KMS-11 (cell line): ENCODE measurements around the gene PYHIN1.

ENCODE experiments used
- H2AFZ ChIP-seq: fragments of 200-600 bp; sonication (generic); 2 replicates; pipeline ENCODE4 v1.6.1; 2016; ENCODE audit warnings: antibody characterized with exemption, mixed run types, low read depth
- H3K27ac ChIP-seq: fragments of 200-600 bp; sonication (generic); 2 replicates; pipeline ENCODE4 v1.6.1; 2016; ENCODE audit warnings: mild to moderate bottlenecking, mixed run types
- H3K27me3 ChIP-seq: fragments of 200-600 bp; sonication (generic); 2 replicates; pipeline ENCODE4 v1.6.1; 2017; ENCODE audit warnings: mild to moderate bottlenecking, low read depth, mixed run types, moderate library complexity; ENCODE audit not compliant: insufficient read depth
- H3K36me3 ChIP-seq: fragments of 200-600 bp; sonication (generic); 2 replicates; pipeline ENCODE4 v1.6.1; 2017; ENCODE audit warnings: mild to moderate bottlenecking, mixed run types; ENCODE audit not compliant: insufficient read depth
- H3K4me1 ChIP-seq: fragments of 200-600 bp; sonication (generic); 2 replicates; pipeline ENCODE4 v1.6.1; 2016; ENCODE audit warnings: mild to moderate bottlenecking, low read depth, mixed run types; ENCODE audit not compliant: poor library complexity, severe bottlenecking
- H3K4me2 ChIP-seq: fragments of 200-600 bp; sonication (generic); 2 replicates; pipeline ENCODE4 v1.7.0; 2016; ENCODE audit warnings: mild to moderate bottlenecking, mixed run types
- H3K4me3 ChIP-seq: fragments of 200-600 bp; sonication (generic); IDR thresholded peaks from 2 replicates; pipeline ENCODE4 v1.6.1; 2017; ENCODE audit warnings: low read depth, low read length, mixed read lengths; ENCODE audit not compliant: insufficient read depth
- H3K79me2 ChIP-seq: fragments of 200-600 bp; sonication (generic); 2 replicates; pipeline ENCODE4 v1.6.1; 2016; ENCODE audit warnings: low read depth, mixed run types; ENCODE audit not compliant: insufficient read depth
- H3K9ac ChIP-seq: fragments of 200-600 bp; sonication (generic); 2 replicates; pipeline ENCODE4 v1.6.1; 2016; ENCODE audit warnings: mild to moderate bottlenecking, mixed run types
- H4K20me1 ChIP-seq: fragments of 200-600 bp; sonication (generic); 2 replicates; pipeline ENCODE4 v1.6.1; 2016; ENCODE audit warnings: mild to moderate bottlenecking, mixed run types; ENCODE audit not compliant: insufficient read depth
- CTCF ChIP-seq: fragments of 200-600 bp; sonication (generic); conservative IDR thresholded peaks from 2 replicates; pipeline ENCODE4 v1.6.1; 2017; ENCODE audit warnings: low read depth, mild to moderate bottlenecking, antibody characterized with exemption, low read length, moderate library complexity, mixed read lengths

Gene PYHIN1

GRCh38 chr1:158976219-158976618, 44.9 kb downstream of the PYHIN1 start:
- H3K27me3 ChIP-seq = no peaks in the 10 kb centered on the region
- no peak overlapping the region for H3K9ac ChIP-seq
- no peaks in the 10 kb centered on the region for H3K36me3 ChIP-seq
- H3K4me3 ChIP-seq = no peak overlapping the region
- no peak overlapping the region for H2AFZ ChIP-seq
- H3K79me2 ChIP-seq = no peaks in the 10 kb centered on the region
- no peak for TF ChIP-seq CTCF
- H3K4me2 ChIP-seq = no peak overlapping the region
- H3K4me1 ChIP-seq = no peaks in the 10 kb centered on the region
- H3K27ac ChIP-seq = no peak overlapping the region
- H4K20me1 ChIP-seq = no peaks in the 10 kb centered on the region

- no peak for TF ChIP-seq CTCF
- Histone ChIP-seq H3K27me3 (no peaks in the 10 kb centered on the region), H2AFZ (no peak overlapping the region), H3K79me2 (no peaks in the 10 kb centered on the region), H3K4me3 (no peak overlapping the region), H3K27ac (no peak overlapping the region), H3K9ac (no peak overlapping the region), H4K20me1 (no peaks in the 10 kb centered on the region), H3K36me3 (no peaks in the 10 kb centered on the region), H3K4me2 (no peak overlapping the region), H3K4me1 (no peaks in the 10 kb centered on the region)
Observed at GRCh38 chr1:158978730-158979129, 47.4 kb downstream of the PYHIN1 start.

- Histone ChIP-seq H3K4me2 (no peak overlapping the region), H4K20me1 (no peaks in the 10 kb centered on the region), H3K4me3 (no peak overlapping the region), H3K79me2 (no peaks in the 10 kb centered on the region), H3K27ac (no peak overlapping the region), H3K36me3 (no peaks in the 10 kb centered on the region), H3K9ac (no peak overlapping the region), H3K4me1 (no peaks in the 10 kb centered on the region), H2AFZ (no peak overlapping the region), H3K27me3 (no peaks in the 10 kb centered on the region)
- TF ChIP-seq CTCF = no peak
Observed at GRCh38 chr1:158979229-158979628, 47.9 kb downstream of the PYHIN1 start.

- Histone ChIP-seq H4K20me1 (no peaks in the 10 kb centered on the region), H3K4me2 (no peak overlapping the region), H3K4me1 (no peaks in the 10 kb centered on the region), H3K4me3 (no peak overlapping the region), H3K36me3 (no peaks in the 10 kb centered on the region), H3K79me2 (no peaks in the 10 kb centered on the region), H2AFZ (no peak overlapping the region), H3K9ac (no peak overlapping the region), H3K27ac (no peak overlapping the region), H3K27me3 (no peaks in the 10 kb centered on the region)
- TF ChIP-seq CTCF = no peak
Observed at GRCh38 chr1:158983235-158983634, 51.9 kb downstream of the PYHIN1 start.

GRCh38 chr1:158984386-158984785, 53.0 kb downstream of the PYHIN1 start:
- no peak overlapping the region for H3K4me3 ChIP-seq
- no peak for TF ChIP-seq CTCF
- no peaks in the 10 kb centered on the region for H4K20me1 ChIP-seq
- no peaks in the 10 kb centered on the region for H3K79me2 ChIP-seq
- no peaks in the 10 kb centered on the region for H3K36me3 ChIP-seq
- H3K27ac ChIP-seq = no peak overlapping the region
- H3K27me3 ChIP-seq = no peaks in the 10 kb centered on the region
- H3K4me1 ChIP-seq = no peaks in the 10 kb centered on the region
- no peak overlapping the region for H3K9ac ChIP-seq
- no peak overlapping the region for H3K4me2 ChIP-seq
- no peak overlapping the region for H2AFZ ChIP-seq
